ENCODE results near the gene FRMD8. TPM values are rescaled to one million over a fixed set of nuclear protein-coding genes. Genes with fewer than 3 reads are reported as not detected.

The FRMD8 gene
- total and polyA plus RNA-seq, 9 of the 15 experiments (the other 6 are each of a cell fraction or from before 2014, with no cell fraction given), result 4.5 to 54.5 (median 15.8) TPM

- TF ChIP-seq UBTF (IDR thresholded peaks at IDR 0.05; ENCODE audit: borderline replicate concordance in 1 of 2, low read depth in 2 of 2, low read length in 2 of 2) (no peak), ZNF184 (CRISPR knock-in tag; IDR thresholded peaks at IDR 0.05) (no peak), CREBBP (IDR thresholded peaks at IDR 0.05; ENCODE audit: low read depth, low read length) (no peak), NFIC (IDR thresholded peaks at IDR 0.05) (no peak; the same call in 1 of the 2 replicates), CAMTA2 (CRISPR knock-in tag; conservative IDR thresholded peaks at IDR 0.05) (0 out of 2 replicates have a peak, but pooled peaks have one; percentile 23), DACH1 (IDR thresholded peaks at IDR 0.05; ENCODE audit: partially characterized antibody) (no peak), CBFA2T2 (conservative IDR thresholded peaks at IDR 0.05) (no peak), EP300 (IDR thresholded peaks at IDR 0.05; ENCODE audit: low read length) (no peak), ZNF212 (CRISPR knock-in tag; IDR thresholded peaks at IDR 0.05) (no peak), POLR2A (conservative IDR thresholded peaks at IDR 0.05) (peak; percentile 65), CSDE1 (IDR thresholded peaks at IDR 0.05) (no peak), KAT8 (IDR thresholded peaks at IDR 0.05; ENCODE audit: low read depth) (0 out of 2 replicates have a peak, but pooled peaks have one; percentile 20), HLTF (IDR thresholded peaks at IDR 0.05) (no peak; the same call in 1 of the 2 replicates), RHOXF2B (CRISPR knock-in tag; conservative IDR thresholded peaks at IDR 0.05) (no peak), EZH2 (IDR thresholded peaks at IDR 0.05; ENCODE audit: borderline replicate concordance, low read depth, low read length) (no peak), TFAM (CRISPR knock-in tag; conservative IDR thresholded peaks at IDR 0.05) (no peak), SMAD1 (IDR thresholded peaks at IDR 0.05; ENCODE audit: low read depth, low read length, partially characterized antibody) (peak; percentile 95), TCF3 (CRISPR knock-in tag; IDR thresholded peaks at IDR 0.05) (no peak), ZNF3 (CRISPR knock-in tag; IDR thresholded peaks at IDR 0.05) (no peak)
- TF ChIP-seq, protein P1, sequence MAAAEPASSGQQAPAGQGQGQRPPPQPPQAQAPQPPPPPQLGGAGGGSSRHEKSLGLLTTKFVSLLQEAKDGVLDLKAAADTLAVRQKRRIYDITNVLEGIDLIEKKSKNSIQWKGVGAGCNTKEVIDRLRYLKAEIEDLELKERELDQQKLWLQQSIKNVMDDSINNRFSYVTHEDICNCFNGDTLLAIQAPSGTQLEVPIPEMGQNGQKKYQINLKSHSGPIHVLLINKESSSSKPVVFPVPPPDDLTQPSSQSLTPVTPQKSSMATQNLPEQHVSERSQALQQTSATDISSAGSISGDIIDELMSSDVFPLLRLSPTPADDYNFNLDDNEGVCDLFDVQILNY (CRISPR knock-in tag; IDR thresholded peaks at IDR 0.05), result no peak
- TF ChIP-seq, protein P2, sequence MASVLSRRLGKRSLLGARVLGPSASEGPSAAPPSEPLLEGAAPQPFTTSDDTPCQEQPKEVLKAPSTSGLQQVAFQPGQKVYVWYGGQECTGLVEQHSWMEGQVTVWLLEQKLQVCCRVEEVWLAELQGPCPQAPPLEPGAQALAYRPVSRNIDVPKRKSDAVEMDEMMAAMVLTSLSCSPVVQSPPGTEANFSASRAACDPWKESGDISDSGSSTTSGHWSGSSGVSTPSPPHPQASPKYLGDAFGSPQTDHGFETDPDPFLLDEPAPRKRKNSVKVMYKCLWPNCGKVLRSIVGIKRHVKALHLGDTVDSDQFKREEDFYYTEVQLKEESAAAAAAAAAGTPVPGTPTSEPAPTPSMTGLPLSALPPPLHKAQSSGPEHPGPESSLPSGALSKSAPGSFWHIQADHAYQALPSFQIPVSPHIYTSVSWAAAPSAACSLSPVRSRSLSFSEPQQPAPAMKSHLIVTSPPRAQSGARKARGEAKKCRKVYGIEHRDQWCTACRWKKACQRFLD (CRISPR knock-in tag; IDR thresholded peaks at IDR 0.05), result no peak
Observed at GRCh38 chr11:65425971-65426838, 39.8 kb downstream of the FRMD8 start (continued).

Data from K562 (cell line).